HuH-7.5 (cell line): ENCODE results near the gene TEAD1.

Experiments used
- DNase-seq: peaks from one replicate; pipeline ENCODE4 v3.0.0; 2011; ENCODE audit warnings: low spot score

The TEAD1 gene

DNA sequence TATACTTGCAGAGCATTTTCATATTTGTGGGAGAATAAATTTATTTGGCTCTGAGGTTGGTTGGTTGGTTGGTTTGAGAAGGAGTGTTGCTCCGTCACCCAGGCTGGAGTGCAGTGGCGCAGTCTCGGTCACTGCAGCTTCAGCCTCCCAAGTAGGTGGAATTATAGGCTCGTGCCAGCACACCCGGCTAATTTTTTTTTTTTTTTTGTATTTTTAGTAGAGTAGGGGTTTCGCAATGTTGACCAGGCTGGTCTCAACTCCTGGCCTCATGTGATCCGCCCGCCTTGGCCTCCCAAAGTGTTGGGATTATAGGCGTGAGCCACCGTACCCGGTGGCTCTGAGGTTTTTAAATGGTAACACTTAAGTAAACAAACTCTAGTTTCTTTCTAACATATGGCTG lies 161.1 kb downstream of the TEAD1 start:
- DNase-seq = no peak

DNA sequence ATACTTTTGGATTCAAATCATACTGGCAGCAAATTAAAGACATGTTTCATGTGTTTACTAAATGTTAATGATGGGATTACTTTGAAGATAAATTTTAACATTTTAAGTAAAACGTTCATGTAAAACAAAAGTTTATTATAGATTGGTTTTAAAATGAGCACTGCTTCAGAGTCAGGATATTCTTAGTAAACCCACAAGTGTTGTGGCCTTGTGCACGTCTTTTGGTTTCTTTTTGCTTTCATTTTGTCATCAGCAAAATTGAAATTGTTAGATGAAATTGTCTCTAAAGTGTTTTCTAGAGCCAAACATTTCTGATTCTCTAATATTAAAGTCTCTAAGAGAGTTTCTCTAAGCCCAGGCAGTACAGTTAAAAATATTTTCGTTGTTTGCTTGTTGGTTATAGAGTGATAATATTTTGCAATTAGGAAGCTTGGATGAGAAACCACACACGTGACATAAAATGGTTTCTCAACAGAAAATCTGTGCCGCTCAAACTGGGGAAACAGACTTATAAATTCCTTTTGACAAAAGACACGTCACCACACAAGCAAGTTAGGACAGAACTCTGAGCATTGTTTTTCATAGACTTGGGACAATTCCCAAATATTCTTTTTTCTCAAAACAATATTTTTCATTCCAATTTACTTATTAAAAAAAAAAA lies 164.4 kb downstream of the TEAD1 start:
- no peak for DNase-seq

DNA sequence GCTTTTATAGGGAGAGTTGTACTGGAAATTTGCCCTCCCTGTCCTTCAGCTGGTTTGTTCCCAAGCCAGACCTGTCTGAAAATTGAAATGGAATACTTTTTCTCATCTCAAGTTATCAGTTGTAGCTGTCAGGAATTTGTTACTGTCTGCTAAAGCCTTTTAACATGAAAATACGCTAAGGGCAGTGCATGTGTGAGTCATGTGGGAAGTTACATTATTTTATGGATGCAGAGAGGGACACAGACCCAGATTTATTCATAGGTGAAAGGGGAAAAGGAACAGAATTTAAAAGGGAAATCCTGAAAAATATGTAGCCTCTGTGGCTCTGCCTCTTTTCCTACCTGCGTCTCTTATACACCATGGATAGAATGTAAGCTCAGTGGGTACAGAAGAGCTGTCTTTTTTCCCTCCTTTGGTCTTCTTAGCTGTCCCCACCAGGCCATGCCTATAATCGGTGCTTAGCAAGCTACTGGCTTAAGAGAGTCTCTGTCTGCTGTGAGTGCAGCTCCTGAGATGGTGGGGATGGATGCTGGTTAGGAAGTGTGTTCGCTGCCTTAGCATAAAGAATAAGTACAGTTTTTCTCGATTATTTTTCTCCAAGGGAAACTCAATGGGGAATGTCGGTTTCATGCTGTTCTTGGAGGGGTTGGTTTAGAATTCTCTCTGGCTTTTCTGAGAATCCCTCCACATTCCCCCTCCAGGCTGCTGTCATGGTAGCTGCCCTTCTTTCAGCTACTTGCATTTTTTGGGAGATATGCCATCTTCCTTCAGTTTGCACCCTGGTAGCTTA lies 166.8 kb downstream of the TEAD1 start:
- DNase-seq = no peak

DNA sequence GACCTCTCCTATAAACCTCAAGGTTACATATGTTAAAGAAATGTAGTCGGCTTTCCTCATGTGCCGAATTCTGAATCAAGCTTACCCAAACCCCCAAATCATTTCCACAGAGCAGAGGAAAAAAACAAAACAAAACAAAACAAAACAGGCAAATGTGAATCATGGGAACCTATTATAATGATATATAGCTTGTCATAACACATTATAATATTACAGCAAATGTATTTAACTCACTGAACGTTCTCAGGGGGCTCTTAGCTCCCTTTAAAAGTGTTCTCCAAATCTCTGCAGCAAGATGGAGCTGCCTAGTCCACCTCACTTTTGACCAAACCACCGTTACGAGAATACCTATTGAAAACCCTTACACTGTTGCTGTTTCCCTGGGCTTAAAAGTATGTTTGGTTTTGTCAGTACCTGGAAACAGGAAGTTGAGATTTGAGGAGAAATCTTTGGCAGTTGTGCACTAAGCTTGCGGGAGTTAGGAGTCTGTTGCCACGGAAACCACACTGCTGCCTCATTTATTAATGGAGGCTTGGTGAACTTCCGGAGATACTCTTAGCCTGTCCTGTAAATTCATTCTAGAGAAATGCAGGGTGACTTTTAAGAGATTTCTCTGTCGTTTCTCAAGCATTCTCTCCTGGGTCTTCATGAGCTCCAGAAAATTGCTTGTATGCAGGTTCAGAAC lies 167.9 kb downstream of the TEAD1 start:
- no peak for DNase-seq

DNA sequence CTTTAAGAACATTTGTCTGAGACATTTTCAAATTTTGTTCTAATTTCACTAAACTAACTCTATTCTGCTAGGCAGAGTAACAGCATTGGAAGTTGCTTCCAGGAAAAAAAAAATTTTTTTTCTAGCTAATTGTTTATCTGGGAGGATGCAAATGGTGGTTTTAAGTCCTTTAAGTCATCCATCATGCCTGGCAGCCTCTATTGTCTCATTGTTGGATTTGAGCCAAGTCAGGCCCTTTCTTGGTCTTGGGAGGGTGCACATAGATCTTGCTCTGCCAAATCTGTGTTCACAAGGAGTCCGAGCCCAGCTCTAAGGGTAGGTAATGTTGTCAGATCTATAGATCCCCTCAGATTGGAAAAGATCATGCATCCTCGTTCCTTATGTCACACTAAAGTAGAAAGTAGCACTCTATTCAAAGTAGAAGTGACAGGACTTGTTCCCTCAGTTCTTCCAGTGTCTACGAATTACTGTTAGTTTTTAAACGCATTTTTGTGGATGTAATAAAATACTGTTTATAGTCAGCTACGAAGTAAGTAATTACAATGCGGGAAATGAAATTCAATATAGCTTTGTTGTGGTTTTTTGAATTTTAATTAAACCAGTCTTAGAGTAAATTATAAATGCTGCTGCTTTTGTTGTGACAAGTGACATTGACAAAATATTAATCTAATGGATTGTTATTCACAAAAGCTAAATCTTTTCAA lies 168.9 kb downstream of the TEAD1 start:
- no peak for DNase-seq

DNA sequence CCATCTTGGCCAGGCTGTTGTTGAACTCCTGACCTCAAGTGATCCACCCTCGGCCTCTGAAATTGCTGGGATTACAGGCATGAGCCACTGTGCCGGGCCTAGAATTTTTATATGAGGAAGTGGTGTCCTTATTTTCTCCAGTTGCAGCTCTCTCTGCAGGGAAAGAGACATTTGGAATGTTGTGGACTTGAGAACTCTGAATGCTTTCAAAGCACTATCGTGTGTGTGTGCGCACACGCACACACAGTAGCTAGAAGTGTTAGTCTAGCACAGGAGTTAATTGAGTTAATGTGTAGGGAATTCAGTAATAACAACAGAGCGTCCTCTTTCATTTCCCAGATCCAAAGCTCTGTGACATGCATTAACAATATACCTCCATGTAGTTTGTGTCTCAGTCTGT lies 170.9 kb downstream of the TEAD1 start:
- DNase-seq = no peak

DNA sequence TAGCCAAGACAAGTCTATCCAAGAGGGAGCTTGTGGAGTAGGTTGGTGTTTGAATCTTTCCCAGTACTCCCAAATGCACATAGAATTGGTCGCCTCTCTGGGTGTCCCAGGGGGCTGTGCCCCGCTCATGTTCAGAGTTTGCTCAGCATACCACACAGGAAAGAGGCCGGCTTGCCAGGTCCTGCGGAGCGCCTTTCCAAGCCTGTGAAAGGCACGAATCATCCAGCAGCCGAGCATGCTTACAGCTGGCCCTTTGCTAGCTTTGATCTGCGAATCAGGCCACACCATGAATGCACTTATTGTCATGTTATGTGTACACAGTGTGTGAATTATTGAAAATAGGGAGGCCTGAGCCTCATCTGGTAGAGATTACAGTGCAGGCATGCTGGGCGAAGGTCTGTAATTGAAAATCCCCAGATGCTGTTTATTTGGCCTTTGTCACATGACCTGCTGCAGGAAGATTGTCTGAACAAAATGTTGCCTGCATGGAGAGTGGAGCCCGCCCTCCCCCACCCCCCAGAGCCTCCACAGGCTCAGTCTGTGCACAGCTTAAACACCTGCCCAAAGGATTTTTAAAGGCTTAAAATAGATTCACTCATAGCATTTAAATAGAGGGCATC lies 171.6 kb downstream of the TEAD1 start:
- DNase-seq = peak; percentile 23

DNA sequence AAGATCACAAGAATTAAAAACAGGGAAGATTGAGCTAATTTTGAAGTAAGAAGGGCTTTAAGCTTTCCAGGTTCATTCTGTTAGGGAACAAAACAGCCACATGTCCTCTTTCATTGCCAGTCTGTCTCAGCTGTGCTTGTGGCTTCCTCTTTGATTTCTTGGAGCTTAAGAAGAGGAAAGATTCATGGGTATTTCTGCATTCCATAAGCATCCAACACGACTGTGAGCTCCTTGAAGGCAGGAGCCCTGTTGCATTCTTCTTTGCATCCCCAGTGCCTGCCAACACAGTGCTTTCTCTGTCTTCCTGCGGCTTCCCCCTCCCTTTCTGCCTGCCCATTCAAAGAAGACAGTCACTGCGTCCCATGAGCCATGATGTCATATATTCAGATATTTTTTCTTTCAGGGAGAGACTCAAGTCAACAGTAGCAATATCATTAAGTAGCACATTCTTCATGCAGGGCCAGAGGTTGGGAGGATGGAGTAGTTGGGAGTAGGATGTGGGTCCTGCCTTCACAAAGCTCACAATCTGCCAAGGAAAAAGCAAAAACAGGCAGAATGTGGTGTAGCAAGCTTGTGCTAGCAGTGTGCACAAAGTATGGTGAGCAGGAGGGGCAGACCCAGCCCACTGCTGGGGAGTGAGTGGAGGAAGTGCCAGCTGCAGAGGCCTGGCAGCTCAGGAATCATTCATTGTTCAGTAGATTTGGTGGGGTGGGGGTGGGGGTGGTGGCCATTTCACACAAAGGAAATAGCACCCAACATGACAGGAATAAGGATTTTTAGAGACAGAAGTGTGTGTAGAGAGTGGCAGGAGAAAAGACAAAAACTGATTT lies 172.8 kb downstream of the TEAD1 start:
- DNase-seq = no peak

DNA sequence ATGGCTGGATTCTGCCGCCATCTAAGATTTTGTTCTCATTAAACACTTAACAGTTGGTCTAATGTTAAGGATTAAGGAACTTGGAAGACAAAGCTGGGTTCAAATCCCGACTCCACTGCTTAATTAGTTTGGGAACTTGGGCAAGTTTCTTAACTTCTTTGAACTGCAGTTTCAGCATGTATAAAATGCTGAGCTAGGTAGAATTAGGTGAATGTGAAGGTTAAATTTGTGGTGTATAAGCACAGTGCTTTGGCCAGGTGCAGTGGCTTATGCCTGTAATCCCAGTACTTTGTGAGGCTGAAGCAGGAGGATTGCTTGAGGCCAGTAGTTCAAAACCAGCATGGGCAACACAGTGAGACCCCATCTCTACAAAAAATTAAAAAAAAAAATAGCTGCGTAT lies 174.2 kb downstream of the TEAD1 start:
- no peak for DNase-seq

DNA sequence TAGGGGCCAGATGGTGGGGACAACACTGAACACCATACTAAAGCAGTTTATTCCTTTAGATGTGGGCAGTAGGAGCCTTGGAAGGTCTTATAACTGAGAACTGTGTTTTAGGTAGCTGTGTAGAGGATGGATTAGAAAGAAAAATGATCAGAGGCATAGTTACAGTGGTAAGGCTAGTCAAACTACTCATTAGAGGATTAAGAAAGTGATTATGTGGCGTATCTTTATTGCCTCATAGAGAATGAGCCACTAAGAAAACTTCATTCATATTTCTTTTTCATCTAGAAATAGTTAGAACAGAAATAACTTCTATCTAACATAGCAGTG lies 179.1 kb downstream of the TEAD1 start:
- no peak for DNase-seq

DNA sequence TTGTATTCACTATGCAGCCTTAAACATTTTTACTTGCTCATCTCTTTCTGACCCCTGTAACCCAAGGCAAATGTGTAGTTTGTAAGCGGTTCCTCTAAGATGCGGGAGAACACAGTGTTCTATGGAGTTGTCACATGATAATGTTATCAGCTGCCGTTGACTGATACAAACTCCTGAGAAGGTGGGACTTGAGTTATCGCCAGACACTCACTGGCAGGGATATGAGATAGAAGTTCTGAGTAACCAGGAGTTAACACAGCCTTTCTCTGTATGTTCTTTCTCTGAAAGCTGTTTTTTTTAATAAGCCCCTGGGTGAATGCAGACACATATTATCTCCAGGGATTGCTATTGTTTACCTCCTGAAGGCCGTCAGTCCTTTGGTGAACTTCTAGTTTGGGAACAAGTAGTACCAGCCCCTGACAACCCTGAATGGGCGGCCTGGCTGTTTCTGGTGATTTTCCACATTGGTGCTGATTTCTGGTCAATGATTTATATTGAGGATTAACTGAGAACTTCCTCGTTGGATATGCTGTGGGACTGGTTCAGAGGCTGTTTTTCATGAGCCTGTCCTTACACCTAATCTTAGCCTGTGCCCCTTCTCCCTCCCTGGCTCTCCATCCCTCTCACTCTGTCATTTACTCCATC lies 179.6 kb downstream of the TEAD1 start:
- no peak for DNase-seq

DNA sequence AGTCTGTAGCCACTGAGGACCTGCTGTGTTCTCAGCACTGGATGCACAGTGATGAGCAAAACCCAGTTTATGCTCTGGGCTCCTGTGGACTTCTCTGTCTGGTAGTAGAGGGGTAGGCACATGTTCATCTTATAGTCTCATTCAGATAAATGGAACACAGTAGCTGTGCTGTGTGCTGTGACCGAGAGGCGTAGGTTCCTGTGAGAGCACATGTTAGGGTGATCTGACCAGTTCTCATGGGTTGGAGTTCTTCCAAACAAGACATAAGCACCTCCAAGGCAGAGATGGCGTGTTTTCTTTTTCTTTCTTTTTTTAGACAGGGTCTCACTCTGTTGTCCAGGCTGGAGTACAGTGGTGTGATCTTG lies 180.1 kb downstream of the TEAD1 start:
- DNase-seq = no peak

DNA sequence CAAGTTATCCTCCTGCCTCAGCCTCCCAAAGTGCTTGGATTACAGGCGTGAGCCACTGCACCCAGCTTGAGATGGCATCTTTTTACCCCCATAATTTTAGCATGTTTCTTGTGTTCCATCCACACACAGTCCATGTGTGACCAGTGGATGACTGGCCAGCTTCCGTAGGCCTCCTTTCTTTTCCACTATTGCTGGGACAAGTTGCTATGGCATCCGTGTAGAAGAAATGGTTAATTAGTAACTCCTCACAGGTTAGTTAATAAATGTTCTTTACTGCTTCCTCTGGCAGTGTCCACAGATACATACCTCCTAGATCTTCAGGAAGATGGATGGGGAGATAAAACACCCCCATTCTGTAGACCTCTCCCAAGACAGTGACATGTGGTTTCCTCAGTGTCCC lies 180.6 kb downstream of the TEAD1 start:
- DNase-seq = peak; percentile 33

DNA sequence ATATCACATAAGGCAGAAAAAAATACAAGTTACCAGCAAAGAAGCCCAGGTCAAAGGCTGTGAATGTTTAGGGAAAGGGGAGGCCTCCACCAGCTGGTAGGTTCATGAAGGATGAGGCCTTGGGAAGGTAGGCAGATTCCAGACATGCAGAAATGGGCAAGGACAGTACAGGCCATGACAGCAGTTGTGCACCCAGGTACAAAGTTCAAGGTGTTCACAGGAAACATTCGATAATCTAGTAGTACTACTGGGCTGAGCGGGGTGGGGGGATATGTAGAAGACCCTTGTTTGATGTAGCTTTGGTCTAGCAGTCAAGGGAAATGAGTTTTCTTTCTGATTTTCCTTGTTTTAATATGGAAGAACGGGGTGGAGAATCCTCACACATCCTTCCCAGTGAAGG lies 182.1 kb downstream of the TEAD1 start:
- no peak for DNase-seq

DNA sequence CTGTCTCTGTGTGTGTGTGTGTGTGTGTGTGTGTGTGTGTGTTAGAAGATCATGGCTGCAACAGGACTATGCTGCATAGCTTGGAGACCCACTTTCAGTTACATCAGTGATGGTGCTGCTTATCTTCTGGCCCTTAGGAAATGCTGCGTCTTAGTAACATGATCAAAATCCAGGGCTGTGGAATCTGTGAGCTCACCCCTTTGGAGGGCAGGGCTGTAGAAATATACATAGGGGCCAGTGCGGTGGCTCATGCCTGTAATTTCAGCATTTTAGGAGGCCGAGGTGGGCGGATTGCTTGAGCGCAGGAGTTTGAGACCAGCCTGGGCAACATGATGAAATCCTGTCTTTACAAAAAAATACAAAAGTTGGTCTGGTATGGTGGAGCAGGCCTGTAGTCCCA lies 183.4 kb downstream of the TEAD1 start:
- DNase-seq = no peak

DNA sequence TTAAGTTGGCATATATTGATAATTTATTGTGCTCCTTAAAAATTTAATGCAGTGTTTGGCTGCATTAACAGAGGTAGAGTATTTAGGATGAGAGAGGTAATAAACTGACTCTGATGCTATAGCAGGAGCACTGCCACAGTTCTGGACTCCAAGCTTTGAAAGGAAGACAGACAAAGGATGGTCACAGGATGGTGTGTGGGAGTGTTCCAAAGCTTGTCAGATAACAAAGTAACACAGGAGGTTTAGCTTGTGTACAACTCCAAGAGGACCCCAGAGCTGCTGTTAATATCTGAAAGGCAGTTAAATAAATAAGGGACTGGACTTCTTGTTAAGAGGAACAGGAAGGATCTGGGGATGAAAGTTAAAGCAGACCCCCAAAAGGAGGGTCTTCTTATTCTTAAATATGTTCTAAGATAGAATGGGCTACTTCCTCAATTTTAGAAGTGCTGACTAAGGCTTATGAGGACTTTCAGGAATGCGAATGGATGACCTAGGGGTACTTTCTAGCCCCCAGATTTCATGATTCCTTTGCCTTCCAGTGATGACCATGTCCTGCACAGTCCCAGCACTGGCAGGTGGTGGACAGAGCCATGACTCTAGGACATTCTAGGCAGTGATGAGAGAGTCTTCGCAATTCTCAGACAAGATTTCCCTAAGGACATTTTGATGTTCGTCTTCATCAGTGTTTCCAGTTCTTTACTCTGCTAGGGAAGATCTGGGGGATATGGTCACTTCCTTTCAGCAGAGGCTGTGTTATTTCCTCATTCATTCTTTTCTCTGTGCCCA lies 185.8 kb downstream of the TEAD1 start:
- DNase-seq = no peak

DNA sequence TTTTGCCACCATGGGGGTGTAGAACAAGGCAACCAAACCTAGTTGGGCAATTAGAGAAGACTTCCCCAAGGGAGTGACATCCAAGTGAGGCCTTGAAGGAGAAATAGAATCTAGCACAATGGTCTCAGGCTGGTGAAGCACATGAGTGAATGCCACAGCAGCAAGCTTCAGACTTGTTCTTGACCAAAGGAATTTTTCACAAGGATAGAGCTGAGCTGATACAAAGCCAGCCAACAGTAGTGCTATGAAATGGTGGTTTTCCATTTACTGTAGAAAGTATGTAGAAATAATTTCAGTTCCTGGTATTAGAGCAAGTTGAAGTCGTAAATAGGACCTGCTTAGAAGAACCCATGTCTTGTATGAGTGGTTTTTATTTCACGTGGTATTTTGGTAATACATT lies 186.6 kb downstream of the TEAD1 start:
- DNase-seq = no peak

DNA sequence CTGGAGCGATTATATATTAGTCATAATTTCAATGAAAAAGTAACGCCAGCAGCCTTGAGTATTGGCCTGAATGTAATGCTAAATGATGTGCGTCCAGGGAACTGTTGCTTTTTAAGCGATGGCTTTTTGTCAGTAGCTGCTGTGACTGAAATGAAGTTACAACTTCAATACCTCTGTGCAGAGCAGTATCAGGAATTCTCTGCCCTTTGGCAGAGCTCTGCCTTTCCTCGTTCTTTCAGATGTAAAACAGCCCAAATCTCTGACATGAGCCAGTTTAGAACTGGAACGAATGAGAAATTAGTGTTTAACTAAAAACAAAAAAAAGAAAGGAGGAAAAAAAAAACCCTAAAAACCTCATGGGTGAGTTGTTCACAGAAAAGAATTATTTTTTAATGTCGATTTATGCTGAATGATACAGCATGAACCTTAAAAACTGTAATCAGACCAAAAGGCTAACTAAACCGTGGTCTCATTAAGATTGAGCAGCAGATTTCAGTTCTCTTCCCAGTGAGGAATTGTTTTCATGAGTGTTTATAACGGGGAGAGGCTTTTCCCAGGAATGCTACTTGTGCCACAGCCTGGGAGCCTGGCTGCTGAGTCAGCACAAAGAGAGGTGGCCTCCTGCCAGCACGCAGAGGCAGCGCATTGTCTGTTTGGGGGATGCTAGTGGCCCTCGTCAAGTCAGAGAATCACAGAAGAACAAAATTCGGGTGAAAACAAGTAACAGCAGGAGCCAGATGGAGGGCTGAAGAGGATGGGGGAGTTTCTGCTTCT lies 188.7 kb downstream of the TEAD1 start:
- no peak for DNase-seq

DNA sequence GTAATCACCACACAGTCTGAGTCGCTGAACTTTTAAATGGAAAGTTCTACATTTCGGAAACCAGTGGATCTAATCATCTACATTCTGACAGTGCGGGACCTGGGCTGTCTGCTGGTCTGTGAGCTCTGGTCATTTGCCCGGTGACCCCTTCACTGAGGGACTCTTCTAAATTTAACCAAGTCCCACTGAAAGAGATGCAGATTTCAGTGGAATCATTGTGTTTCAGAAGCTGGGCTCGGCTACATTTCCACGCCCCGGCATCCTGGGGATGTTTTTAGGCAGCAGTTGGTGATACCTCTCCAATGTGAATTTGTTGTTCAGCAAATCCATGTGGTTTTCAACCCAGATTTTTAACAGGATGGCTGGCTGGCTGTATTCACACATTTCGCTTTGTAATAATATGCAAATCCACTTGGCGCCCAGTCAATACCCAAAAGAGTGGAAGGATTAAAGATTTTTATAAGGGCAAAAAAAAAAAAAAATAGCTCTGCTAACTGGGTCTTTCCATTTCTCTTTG lies 189.4 kb downstream of the TEAD1 start:
- DNase-seq = no peak
